ENCODE results near the gene FAM110A. TPM values are rescaled to one million over a fixed set of nuclear protein-coding genes. Genes with fewer than 3 reads are reported as not detected.

FAM110A gene
- total RNA-seq, 1 donor from 2014 or later, result 14.3 TPM

DNA sequence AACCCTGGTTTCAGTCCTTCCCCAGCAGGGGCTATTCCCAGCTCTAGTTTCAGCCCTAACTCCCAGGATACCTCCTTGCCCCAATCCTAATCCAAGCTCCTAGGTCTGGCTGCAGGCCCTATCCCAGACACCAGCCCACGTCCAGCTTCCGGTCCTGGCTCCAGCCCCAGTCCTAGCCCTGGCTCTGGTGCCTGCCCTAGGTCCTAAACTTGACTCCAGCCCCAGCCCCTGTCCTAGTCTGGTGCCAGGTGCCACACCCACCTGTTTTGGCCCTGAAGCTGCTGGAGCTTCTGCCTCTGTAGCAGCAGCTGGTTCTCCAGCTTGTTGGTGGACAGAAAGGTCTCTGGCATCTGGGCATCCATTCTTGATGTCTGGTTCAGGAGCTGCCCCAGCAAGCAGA lies 54.5 kb downstream of the FAM110A start:
- Mint-ChIP-seq H3K4me3 (no peak overlapping the region), H3K27me3 (peaks cover 75% of the 10 kb centered on the region), H3K36me3 (no peaks in the 10 kb centered on the region), H3K27ac (no peak overlapping the region), H3K9me3 (no peaks in the 10 kb centered on the region), H3K4me1 (ENCODE audit: unreplicated experiment) (no peaks in the 10 kb centered on the region)
- no peak for TF ChIP-seq CTCF (conservative IDR thresholded peaks at IDR 0.05)
- no peak for DNase-seq (ENCODE audit: extremely low spot score, unreplicated experiment)

GRCh38 chr20:889106-889505 lies 55.6 kb downstream of the FAM110A start:
- no peak for DNase-seq (ENCODE audit: extremely low spot score, unreplicated experiment)
- H3K9me3 Mint-ChIP-seq, result no peaks in the 10 kb centered on the region
- H3K36me3 Mint-ChIP-seq, result no peaks in the 10 kb centered on the region
- no peak overlapping the region for H3K27ac Mint-ChIP-seq
- H3K27me3 Mint-ChIP-seq, result peaks cover 72% of the 10 kb centered on the region
- no peak overlapping the region for H3K4me3 Mint-ChIP-seq
- TF ChIP-seq CTCF (conservative IDR thresholded peaks at IDR 0.05), result no peak
- no peaks in the 10 kb centered on the region for H3K4me1 Mint-ChIP-seq (ENCODE audit: unreplicated experiment)

- H3K4me1 Mint-ChIP-seq (ENCODE audit: unreplicated experiment), result no peaks in the 10 kb centered on the region
Measured at GRCh38 chr20:889932-890463, 56.5 kb downstream of the FAM110A start.

GRCh38 chr20:890666-891057 lies 57.1 kb downstream of the FAM110A start:
- Mint-ChIP-seq H3K4me3 (no peak overlapping the region), H3K27me3 (peaks cover 58% of the 10 kb centered on the region), H3K27ac (no peak overlapping the region), H3K4me1 (ENCODE audit: unreplicated experiment) (no peaks in the 10 kb centered on the region), H3K36me3 (no peaks in the 10 kb centered on the region), H3K9me3 (no peaks in the 10 kb centered on the region)
- no peak for TF ChIP-seq CTCF (conservative IDR thresholded peaks at IDR 0.05)
- DNase-seq (ENCODE audit: extremely low spot score, unreplicated experiment), result no peak

More at GRCh38 chr20:889932-890463, 56.5 kb downstream of the FAM110A start:
- H3K9me3 Mint-ChIP-seq, result no peaks in the 10 kb centered on the region
- TF ChIP-seq CTCF (conservative IDR thresholded peaks at IDR 0.05), result no peak
- no peaks in the 10 kb centered on the region for H3K36me3 Mint-ChIP-seq
- no peak for DNase-seq (ENCODE audit: extremely low spot score, unreplicated experiment)
- peaks cover 65% of the 10 kb centered on the region for H3K27me3 Mint-ChIP-seq
- no peak overlapping the region for H3K27ac Mint-ChIP-seq
- H3K4me3 Mint-ChIP-seq, result no peak overlapping the region

DNA sequence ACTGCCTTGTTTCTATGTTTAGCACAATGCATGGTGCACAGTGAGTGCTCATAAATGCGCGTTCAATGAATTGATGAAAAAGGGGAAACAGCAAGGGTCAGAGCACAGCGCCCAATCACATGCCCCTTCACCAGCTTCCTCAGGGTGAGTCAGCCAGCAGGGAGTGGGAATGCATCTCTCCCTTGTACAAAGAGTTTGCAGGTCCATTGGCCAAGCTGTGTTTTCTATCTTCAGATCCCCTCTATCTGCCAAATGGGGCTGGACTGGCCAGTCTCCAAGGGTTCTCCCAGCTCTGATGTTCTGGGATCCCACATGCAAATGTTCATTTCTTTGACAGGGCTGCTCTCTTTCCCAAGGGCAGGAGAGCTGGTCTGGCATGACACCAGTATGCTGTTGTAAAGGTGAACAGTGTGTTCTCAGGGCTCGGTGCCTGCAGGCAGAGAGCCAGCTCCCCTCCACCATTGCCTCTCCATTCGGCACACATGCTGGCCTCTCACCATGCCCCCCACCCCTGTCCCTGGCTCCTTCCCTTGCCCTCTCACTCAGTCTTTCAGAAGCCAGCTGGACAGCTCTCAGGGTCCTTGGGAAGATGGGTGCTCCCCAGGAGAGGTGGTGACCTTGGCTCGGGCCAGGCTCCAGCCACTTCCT lies 57.7 kb downstream of the FAM110A start:
- Mint-ChIP-seq H3K36me3 (no peaks in the 10 kb centered on the region), H3K9me3 (peaks cover 2% of the 10 kb centered on the region), H3K4me3 (no peak overlapping the region), H3K27ac (no peak overlapping the region), H3K27me3 (peaks cover 55% of the 10 kb centered on the region), H3K4me1 (ENCODE audit: unreplicated experiment) (no peaks in the 10 kb centered on the region)
- no peak for TF ChIP-seq CTCF (conservative IDR thresholded peaks at IDR 0.05)
- DNase-seq (ENCODE audit: extremely low spot score, unreplicated experiment), result no peak
